HepG2 (cell line): ENCODE measurements around the gene HEY2. TPM values are rescaled to one million over a fixed set of nuclear protein-coding genes. Genes with fewer than 3 reads are reported as not detected.
A peak's percentile ranks its signal among the peaks of the same experiment; 100 is the strongest.

Experiments
- AKAP8 ChIP-seq: sonication (generic); formaldehyde crosslinking; IDR thresholded peaks from 2 replicates; pipeline ENCODE4 v1.5.1; 2020; ENCODE audit warnings: mild to moderate bottlenecking, missing genetic modification reagents
- KLF16 ChIP-seq, 2 experiments: sonication (generic) in 1 of 2; formaldehyde crosslinking in 1 of 2; IDR thresholded peaks; 2 replicates each; pipeline versions ENCODE4 v1.6.1 to v1.8.0; 2016 to 2023; ENCODE audit warnings: missing genetic modification reagents in 2 of 2, missing compliant biosample characterization in 1 of 2
- MEIS1 ChIP-seq: sonication (generic); formaldehyde crosslinking; IDR thresholded peaks from 2 replicates; pipeline ENCODE4 v1.9.0; 2021; ENCODE audit warnings: mild to moderate bottlenecking, missing genetic modification reagents, moderate library complexity, borderline replicate concordance
- NFIB ChIP-seq: sonication (generic); formaldehyde crosslinking; IDR thresholded peaks from 2 replicates; pipeline ENCODE4 v1.9.0; 2021; ENCODE audit warnings: missing genetic modification reagents, mild to moderate bottlenecking, borderline replicate concordance
- PRDM15 ChIP-seq: sonication (generic); formaldehyde crosslinking; IDR thresholded peaks from 2 replicates; pipeline ENCODE4 v1.4.0; 2020; ENCODE audit warnings: missing genetic modification reagents
- PRMT3 ChIP-seq: sonication (generic); formaldehyde crosslinking; IDR thresholded peaks from 2 replicates; pipeline ENCODE4 v1.8.1; 2022; ENCODE audit warnings: low read depth, mild to moderate bottlenecking, moderate library complexity, missing genetic modification reagents, borderline replicate concordance
- RARA ChIP-seq: IDR thresholded peaks from 2 replicates; pipeline ENCODE4 v1.6.1; 2016; ENCODE audit warnings: missing genetic modification reagents, missing compliant biosample characterization
- RNF219 ChIP-seq: sonication (generic); formaldehyde crosslinking; IDR thresholded peaks from 2 replicates; pipeline ENCODE4 v1.5.0; 2020; ENCODE audit warnings: mild to moderate bottlenecking, missing genetic modification reagents
- TRIM24 ChIP-seq: sonication (generic); formaldehyde crosslinking; IDR thresholded peaks from 2 replicates; pipeline ENCODE4 v1.8.0; 2022; ENCODE audit warnings: mild to moderate bottlenecking, missing genetic modification reagents
- ZBTB14 ChIP-seq: sonication (generic); formaldehyde crosslinking; IDR thresholded peaks from 2 replicates; pipeline ENCODE4 v1.4.0; 2020; ENCODE audit warnings: missing genetic modification reagents
- ZEB1 ChIP-seq: IDR thresholded peaks from 2 replicates; pipeline ENCODE4 v1.6.1; 2012; ENCODE audit warnings: mild to moderate bottlenecking, low read depth, inconsistent platforms; ENCODE audit not compliant: insufficient replicate concordance
- ZMYM3 ChIP-seq: sonication (generic); formaldehyde crosslinking; IDR thresholded peaks from 2 replicates; pipeline ENCODE4 v1.5.1; 2020; ENCODE audit warnings: mild to moderate bottlenecking, missing genetic modification reagents
- ZNF296 ChIP-seq: sonication (generic); formaldehyde crosslinking; conservative IDR thresholded peaks from 2 replicates; pipeline ENCODE4 v1.5.0; 2020; ENCODE audit warnings: mild to moderate bottlenecking, missing genetic modification reagents
- ZNF350 ChIP-seq: sonication (generic); formaldehyde crosslinking; IDR thresholded peaks from 2 replicates; pipeline ENCODE4 v1.4.0; 2020; ENCODE audit warnings: mild to moderate bottlenecking, low read depth, missing genetic modification reagents, borderline replicate concordance
- ZNF503 ChIP-seq: sonication (generic); formaldehyde crosslinking; IDR thresholded peaks from 2 replicates; pipeline ENCODE4 v1.4.0; 2020; ENCODE audit warnings: missing genetic modification reagents
- ZNF770 ChIP-seq: sonication (generic); formaldehyde crosslinking; IDR thresholded peaks from 2 replicates; pipeline ENCODE4 v1.5.0; 2020; ENCODE audit warnings: mild to moderate bottlenecking, missing genetic modification reagents
- ZSCAN31 ChIP-seq: sonication (generic); formaldehyde crosslinking; IDR thresholded peaks from 2 replicates; pipeline ENCODE4 v1.5.0; 2020; ENCODE audit warnings: low read depth, mild to moderate bottlenecking, missing genetic modification reagents
- polyA plus RNA-seq, 8 experiments: library from polyadenylated mRNA; depleted of rRNA in 3 of 8; stranded (reverse) in 7 of 8; unstranded in 1 of 8; fragments of >200 nt; fragmentation: Illumina TruSeq in 4 of 8; extraction: Trizol in 4 of 8; gene quantifications; 2 replicates each; pipeline versions ENCODE4 v1.2.1 to v1.2.3, GENCODE V29; 2011 to 2016; ENCODE audit warnings: low read depth in 4 of 8, missing spikeins in 1 of 8, mixed read lengths in 1 of 8; ENCODE audit not compliant: insufficient read depth in 1 of 8
- total RNA-seq, 5 experiments: library from RNA; depleted of rRNA; stranded (reverse); fragments of >200 nt; fragmentation: Illumina TruSeq; extraction: Trizol; gene quantifications; 2 replicates each; pipeline ENCODE4 v1.2.3, GENCODE V29; 2016; ENCODE audit warnings: low read depth in 1 of 5

HEY2 gene
- total and polyA plus RNA-seq, 2 of the 13 experiments (the other 11 are each of a cell fraction or from before 2014, with no cell fraction given), result 0.04 TPM

- TF ChIP-seq MEIS1 (CRISPR knock-in tag) (peak; percentile 59), PRDM15 (CRISPR knock-in tag) (peak; percentile 48; the same call in 1 of the 2 replicates), AKAP8 (CRISPR knock-in tag) (no peak), RNF219 (no peak), ZNF296 (CRISPR knock-in tag) (peak; percentile 81), TRIM24 (CRISPR knock-in tag) (no peak), RARA (CRISPR knock-in tag) (0 out of 2 replicates have a peak, but pooled peaks have one; percentile 22), ZSCAN31 (peak; percentile 96), ZNF770 (CRISPR knock-in tag) (peak; percentile 98), ZBTB14 (CRISPR knock-in tag) (peak; percentile 96), ZNF503 (CRISPR knock-in tag) (no peak), ZMYM3 (CRISPR knock-in tag) (no peak; the same call in 1 of the 2 replicates), NFIB (CRISPR knock-in tag) (no peak), PRMT3 (CRISPR knock-in tag) (0 out of 2 replicates have a peak, but pooled peaks have one; percentile 69), ZEB1 (peak; percentile 58), ZNF350 (CRISPR knock-in tag) (peak; percentile 88; the same call in 1 of the 2 replicates), KLF16 (CRISPR knock-in tag; IDR thresholded peaks at IDR 0.05) (no peak)
Measured at GRCh38 chr6:125790358-125791150, 41.1 kb downstream of the HEY2 start, which contains the start of gene NCOA7 (continued).
